ENCODE results near the gene AZIN2.

The AZIN2 gene

DNA sequence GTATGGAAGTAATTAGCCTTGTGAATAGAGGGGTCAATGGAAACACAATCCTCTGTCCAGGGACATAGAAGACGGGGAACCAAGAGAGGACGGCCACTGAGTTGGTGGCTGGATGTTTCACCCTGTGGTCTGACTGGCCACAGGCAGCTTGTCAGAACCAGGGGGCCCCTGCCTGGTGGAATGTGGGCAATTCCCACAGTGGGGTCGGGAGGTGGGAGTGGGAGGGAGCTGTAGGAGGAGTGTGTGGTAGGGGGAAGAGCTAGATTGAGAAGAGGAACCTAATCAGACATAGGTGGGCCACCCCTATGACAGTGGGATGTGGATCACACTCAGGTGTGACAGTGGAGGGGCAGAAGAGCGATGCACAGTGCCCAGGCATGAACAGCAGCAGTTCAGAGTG lies 69.6 kb downstream of the AZIN2 start:
- no peak for DNase-seq (ENCODE audit: low read depth in 1 of 2, low spot score in 1 of 2)

DNA sequence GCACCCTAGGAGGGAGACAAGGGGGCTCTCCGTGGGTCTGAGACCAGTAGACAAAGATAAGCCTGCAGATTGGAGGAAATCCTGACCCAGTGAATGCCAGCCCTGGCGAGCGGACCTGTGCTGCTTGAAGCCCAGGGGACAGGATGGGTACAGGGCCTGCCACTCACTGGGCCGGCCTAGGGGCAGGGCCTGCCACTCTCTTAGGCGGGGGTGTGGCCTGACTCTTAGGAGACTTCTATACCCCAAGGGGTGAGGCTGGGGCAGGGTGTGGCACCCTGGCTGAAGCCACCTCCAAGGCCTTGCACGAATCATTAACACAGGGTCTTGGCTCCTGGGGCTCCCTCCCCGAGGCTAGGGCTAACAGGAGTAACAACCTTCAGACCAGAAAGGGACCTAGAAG lies 70.2 kb downstream of the AZIN2 start:
- DNase-seq (ENCODE audit: low read depth in 1 of 2, low spot score in 1 of 2) = no peak

DNA sequence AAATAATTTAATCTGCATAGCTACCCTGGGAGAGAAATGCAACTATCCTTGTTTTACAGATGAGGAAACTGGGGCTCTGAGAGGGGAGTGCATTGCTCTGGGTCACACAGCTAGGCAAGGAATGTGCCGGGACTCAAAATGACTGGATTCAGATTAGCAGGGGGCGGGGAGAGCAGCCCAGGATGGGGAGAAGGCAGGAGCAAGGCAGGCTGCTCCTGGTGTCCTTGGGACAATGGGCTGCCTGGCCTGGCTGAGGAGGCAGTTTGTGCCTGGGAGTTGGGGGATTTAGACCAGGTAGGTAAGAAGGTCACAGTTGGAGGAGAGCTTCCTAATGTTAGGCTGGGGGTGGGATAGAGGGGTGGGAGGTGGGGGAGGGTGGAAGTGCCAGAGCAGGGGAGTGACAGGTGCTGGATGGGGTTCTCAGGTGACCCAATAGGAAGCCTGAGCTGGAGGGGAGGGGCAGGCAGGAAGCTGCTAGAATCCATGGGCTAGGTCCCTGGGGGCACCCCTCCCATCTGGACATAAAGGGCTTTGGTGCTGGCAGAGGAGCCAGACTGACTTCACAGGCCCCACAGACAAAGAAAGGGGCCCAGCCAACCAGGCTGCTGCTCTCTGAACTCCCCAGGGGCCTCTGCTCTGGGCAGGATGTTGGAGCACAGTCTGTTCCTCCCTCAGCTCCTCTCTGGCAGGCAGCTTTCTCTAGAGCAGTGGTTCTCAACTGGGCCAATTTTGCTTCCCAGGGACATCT lies 71.9 kb downstream of the AZIN2 start:
- DNase-seq (ENCODE audit: low read depth in 1 of 2, low spot score in 1 of 2) = no peak

DNA sequence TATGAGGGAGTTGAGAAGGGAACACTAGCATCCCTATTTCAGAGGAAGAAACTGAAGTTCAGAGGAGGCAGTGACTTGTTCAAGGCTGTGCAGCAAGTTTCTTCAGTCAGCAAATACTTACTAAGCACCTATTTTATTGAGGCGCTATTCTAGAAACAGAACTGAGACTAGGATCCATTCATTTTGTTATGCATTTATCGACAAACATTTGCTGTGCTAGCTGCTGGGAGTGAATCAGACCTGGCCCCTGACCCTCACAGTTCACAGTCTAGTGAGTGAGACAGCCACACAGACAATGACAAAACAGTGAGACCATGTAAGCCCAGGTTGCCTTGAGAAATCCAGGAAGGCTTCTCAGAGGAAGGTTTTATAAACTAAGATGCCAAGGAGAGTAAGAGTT lies 72.7 kb downstream of the AZIN2 start:
- no peak for DNase-seq (ENCODE audit: low read depth in 1 of 2, low spot score in 1 of 2)

DNA sequence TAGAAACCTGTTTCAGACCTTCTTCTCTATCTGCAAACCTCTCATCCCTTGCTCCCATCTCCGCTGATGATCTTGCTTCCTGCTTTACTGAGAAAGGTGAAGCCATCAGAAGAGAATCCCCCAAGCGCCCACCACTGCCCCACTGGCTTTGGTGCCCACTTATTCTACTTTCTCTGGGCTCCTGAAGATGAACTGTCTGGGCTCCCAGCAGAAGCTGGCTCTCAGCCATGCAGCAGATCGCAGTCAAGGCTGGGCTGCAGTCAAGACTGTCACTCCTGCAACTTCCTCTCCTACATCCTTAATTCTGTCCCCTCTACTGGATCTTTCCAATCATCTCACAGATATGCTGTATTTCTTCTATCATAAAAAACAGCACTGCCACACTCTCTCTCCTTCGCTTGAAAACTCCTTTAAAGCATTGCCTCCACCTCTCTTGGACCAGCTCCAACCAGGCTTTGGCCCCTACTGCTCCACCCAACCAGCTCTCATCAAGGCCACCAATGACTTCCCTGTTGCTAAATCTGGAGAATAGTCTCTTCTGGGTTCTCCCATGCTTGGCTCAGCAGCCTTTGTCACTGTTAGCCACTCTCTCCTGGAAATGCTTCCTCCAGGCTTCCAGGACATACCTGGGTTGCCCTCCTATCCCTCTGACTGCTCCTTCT lies 75.1 kb downstream of the AZIN2 start:
- DNase-seq (ENCODE audit: low read depth in 1 of 2, low spot score in 1 of 2) = no peak

DNA sequence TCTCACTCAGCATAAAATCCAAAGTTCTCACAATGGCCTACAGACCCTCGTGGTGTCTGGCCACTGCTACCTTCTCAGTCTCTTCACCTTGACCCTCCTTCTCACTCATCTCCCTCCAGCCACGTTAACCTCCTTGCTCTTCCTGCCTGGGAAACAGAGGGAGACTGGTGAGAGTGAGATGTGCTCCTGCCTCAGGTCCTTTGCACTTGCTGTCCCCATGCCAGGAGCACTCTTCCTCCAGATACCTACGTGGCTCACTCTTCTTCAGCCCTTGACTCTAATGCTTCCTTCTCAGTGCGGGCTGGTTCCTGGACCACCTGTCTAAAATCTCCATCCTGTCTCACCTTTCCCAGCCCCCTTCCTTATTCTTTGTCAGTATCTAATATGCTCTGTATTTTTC lies 76.2 kb downstream of the AZIN2 start:
- no peak for DNase-seq (ENCODE audit: low read depth in 1 of 2, low spot score in 1 of 2)

DNA sequence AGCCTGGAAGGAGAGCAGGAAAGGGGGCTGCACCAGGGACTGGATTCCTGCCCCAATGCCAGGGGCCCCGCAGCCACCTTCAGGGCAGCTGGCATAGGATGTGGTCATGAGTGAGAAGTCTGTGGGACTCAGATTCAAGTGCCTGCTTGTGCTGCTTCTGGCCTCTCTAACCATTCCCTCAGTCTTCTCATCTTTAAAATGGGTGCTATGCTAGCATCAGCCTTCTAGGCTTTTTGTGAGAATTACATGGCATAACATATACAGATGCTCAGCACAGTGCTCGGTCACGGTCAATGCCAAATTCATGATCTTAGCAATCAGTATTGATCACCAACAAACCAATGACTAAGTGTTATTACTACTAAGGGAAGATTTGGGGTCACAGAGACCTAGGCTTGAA lies 77.4 kb downstream of the AZIN2 start:
- no peak for DNase-seq (ENCODE audit: low read depth in 1 of 2, low spot score in 1 of 2)

DNA sequence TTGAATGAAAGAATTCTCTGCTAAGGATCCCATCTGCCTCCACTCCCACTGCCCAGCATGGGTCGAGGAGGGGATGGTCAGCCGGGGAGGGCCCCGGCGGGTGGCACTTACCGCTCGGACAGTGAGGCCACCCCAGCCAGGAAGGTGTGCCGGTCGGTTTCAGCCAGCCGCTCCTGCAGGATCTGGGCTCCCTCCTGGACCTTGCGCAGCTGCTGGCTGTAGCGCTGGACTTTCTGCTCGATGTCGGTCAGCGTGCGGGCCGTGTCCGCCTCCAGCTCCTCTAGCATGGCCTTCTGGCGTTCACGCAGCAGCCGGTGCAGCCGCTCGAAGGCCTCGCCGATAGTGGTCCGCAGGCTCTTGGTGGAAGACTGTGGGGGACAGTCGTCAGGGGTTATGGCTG lies 78.6 kb downstream of the AZIN2 start:
- DNase-seq (ENCODE audit: low read depth in 1 of 2, low spot score in 1 of 2) = no peak

DNA sequence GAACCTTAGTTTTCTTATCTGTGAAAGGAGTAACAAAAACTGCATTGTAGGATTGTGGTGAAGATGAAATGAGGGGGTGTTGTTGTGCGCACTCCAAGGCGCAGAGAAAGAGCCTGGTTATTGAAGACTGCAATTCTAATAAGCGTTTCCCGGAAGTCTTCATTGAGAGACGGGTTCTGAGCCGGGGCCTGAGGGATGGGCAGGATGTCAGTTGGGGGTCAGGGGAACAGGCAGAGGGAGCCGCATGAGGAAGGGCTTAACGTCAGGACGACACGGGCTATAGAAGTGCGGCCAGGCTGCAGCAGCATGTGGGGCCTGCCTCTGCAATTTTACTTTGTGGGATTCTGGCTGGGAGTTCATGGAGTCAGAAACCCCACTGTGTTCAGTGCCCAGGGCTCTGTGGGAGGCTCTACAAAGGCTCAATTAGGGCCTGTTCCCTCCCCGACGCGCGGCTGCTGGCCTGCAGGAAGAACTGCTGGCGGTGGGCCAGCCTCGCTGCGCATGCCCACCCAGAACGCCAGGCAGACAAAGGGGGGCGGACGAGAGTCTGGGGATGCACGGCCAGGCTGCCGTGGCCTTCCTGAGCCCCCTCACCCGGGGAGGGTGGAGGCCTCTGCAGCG lies 80.2 kb downstream of the AZIN2 start:
- no peak for DNase-seq (ENCODE audit: low read depth in 1 of 2, low spot score in 1 of 2)

DNA sequence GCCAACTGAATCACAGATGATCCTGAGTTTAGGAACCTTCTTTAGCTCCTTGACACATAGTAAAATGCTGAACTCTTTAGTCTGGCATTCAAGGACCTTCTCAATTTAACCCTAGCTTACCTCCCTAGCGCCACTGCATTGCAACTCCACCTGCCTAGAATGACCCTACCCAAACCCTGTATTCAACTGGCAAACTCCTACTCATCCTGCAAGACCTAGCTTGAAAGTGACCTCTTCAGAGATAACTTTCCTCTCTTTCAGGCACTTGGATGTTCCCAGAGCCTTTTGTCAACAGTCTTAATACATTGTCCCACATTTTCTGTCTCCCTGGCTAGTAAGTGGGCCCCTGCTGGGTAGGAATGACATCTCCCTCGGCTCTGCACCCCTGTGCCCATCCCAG lies 81.2 kb downstream of the AZIN2 start:
- DNase-seq (ENCODE audit: low read depth in 1 of 2, low spot score in 1 of 2) = no peak

DNA sequence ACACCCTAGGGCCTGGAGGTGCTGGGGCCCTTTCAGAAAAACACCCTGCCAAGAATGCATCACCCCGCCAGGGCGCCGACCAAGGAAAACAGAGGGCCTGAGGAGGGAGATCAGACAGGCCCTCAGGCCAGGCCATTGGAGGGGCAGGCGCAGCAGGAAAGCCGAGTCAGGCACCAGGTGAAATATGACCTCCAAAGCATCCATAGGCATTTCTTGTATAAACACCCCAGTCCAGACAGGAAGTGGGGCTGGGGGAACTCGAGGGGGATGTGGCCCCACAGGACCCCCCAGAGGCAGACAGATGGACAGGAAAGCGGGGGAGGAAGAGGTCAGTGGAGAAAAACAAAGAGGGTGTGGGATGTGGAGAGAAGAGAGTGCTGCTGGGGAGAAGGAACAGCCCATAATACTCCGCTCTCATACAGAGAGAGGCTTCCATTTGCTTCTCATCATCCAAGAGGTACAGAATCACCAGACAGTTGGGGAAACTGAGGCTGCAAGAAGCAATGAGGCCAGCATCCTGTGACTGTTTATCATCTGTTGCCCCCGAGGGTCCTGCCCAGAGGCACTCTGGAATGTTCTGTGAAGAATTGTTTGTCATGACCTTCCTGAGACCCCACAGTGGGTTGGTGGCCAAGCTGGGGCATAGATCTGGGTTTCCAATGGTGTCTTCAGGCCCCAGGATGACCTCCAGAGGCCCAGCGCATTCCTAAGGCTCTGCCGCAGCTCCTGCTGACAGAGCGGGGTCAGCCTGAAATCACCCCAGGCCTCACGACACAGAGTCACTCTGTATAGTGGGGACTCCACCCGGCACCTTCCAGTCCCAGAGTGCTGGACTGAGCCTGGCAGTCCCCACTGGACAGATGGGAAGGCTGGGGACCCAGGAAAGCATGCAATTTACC lies 82.9 kb downstream of the AZIN2 start:
- DNase-seq (ENCODE audit: low read depth in 1 of 2, low spot score in 1 of 2) = no peak

DNA sequence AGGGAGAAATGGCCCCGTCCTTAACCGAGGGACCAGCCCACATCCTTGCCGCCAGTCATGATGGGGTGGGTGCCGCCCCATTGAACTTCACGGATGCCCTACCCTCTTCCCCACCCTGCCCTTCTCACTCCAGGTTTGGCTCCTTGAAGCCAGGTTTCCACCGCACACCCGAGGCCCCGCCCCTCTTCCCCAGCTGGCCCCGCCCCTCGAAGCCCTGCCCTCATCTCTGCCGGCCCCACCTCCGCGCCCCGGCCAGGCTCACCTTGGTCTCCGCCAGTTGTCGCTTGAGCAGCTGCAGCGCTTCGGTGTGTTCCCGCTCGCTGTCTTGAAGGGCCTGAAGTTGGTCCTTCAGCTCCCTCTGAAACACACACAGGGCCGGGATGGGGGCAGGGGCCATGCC lies 84.3 kb downstream of the AZIN2 start:
- no peak for DNase-seq (ENCODE audit: low read depth in 1 of 2, low spot score in 1 of 2)

DNA sequence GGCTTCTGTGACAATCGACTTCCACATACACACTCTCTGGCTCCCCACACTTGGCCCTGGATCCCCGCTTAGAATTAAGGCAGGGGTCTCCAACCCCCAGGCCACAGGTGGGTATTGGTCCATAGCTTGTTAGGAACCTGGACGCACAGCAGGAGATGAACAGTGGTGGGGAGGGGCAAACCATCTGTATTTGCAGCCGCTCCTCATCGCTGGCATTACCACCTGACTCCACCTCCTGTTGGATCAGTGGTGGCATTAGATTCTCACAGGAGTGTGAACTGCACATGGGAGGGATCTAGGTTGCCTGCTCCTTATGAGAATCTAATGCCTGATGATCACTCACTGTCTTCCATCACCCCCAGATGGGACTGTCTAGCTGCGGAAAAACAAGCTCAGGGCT lies 84.9 kb downstream of the AZIN2 start:
- DNase-seq (ENCODE audit: low read depth in 1 of 2, low spot score in 1 of 2) = no peak

DNA sequence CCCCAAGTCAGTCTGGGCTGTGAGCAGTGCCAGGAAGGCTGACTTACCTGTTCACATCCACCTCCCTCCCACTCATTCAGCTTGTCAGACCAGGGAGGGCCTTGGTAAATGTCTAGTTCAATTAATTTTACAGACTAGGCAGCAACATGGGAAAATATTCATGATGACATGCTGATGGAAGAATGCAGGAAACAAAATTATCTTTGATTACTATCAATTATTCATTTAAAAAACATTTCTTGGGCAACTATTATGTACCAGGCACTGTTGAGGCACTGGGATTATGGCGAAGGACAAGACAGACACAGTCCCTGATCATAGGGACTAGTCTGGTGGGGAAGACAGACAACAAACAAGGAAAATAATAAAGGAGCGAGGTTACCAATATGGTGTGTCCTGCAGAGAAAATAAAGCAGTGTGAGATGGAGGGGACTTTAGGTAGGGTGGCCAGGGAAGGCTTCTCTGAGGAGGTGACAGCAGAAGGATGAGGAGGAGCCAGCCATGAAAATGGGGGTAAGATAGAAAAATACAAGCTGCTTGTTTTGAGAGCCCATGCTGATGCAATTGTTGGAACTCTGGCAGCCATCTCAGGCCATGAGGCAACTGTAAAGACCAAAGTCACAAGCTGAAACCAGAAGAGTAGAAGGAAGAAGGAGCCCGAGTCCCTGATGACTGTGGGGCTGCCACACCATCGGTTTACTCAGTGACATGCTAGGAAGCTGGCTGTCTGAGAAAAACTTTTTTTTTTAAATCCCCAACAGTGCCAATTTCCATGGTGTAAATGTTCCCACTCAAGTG lies 86.9 kb downstream of the AZIN2 start:
- DNase-seq (ENCODE audit: low read depth in 1 of 2, low spot score in 1 of 2) = no peak

DNA sequence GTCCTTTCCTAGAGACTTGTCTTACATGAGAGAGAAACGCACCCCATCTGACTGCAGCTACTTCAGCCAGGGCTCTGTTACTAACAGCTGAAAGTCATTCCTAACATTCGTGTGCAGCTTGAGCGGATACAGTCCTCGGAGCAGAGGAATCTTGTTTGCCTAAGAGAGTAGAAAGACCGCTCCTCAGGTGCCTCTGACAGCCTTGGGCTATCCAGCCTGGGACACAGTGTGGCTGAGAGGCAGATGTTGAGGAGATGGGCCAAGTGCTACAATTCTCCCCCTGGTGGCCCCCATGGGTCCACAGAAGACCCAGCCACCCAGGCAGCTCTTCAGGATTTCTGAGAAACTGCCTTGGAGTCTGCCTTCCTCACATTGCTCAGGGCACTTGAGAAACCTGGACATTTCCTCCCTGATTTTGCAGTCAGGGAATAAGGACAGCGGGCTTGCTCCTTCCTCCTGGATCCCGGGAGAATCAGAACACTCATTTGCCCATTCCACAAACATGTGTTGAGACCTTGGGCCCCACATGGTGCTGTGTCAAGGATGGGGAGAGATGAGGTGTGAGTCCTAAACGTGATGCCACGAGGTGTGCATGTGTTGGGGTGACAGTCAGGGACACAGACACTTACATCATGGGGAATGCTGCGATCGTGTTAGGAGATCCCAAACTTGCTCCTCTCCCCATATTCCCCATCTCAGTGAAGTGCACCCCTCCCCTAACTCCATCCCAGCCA lies 87.8 kb downstream of the AZIN2 start:
- DNase-seq (ENCODE audit: low read depth in 1 of 2, low spot score in 1 of 2) = no peak

DNA sequence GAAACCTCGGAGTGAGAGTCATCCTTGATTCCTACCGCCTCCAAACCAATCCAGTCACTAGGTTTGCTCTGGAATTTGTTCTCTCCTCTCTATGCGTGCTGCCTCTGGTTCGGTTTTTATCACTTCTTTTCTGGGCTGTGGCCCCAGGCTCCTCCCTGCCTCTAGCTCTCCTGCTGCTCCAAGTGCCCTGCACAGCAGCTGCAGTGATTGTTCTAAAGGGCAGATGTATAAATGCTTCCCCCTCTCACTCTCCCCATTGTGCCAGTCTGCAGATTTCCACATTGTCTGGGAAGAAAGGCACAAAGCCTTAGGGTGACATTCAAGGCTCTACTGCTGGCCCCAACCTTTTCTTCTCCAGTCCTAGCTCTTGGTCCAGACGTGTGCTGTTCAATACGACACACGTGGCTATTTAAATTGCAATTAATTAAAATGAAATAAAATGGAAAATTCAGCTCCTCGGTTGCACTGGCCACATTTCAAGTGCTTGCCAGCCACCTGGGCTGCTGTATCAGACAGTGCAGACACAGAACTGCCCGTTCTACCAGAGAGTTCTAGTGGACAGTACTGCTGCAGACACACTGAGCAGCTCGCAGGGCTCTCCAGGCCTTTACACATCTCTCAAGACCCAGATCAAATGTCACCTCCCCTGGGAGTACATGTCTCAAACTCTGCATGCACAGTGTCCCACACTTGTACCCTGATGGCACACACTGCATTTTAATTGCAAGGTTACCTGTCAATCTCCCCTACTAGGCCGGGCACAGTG lies 88.5 kb downstream of the AZIN2 start:
- no peak for DNase-seq (ENCODE audit: low read depth in 1 of 2, low spot score in 1 of 2)

Data from stimulated activated CD4-positive, alpha-beta T cell treated with anti-CD3 and anti-CD28 coated beads, Interleukin-15, amount 100 ng/mL, for 1 hour (primary cell).